GM12878 (cell line): ENCODE data around the gene MSANTD2. TPM values are rescaled to one million over a fixed set of nuclear protein-coding genes. Genes with fewer than 3 reads are reported as not detected.

Experiments
- ATAC-seq: fragments of 200-7000 bp; cut with Tn5 transposase; 3 replicates; pipeline ENCODE4 v1.9.1; 2020; ENCODE audit warnings: mild to moderate bottlenecking, moderate library complexity
- BruUV-seq: library from RNA; stranded (reverse); fragments of 400-500 nt; replicated peaks from 2 replicates; lab custom pipeline; 2021; lab: Mats Ljungman, UMichigan
- CTCF ChIA-PET: fragments of 300-600 bp; sonication (Branson Sonifier 250); formaldehyde crosslinking; extraction: SDS; loops from one replicate; lab custom pipeline; 2021; ENCODE audit warnings: inconsistent platforms; lab: Yijun Ruan, JAX
- POLR2A ChIA-PET: fragments of 350-600 bp; formaldehyde crosslinking; extraction: SDS; loops from one replicate; lab custom pipeline; 2021; ENCODE audit warnings: inconsistent platforms; lab: Charles Lee
- RAD21 ChIA-PET: fragments of 300-600 bp; sonication (Branson Sonifier 250); formaldehyde crosslinking; loops from one replicate; lab custom pipeline; 2023; ENCODE audit warnings: antibody characterized with exemption; ENCODE audit not compliant: unreplicated experiment; lab: Charles Lee
- SMC1A ChIA-PET: fragments of 300-600 bp; sonication (Branson Sonifier 250); formaldehyde crosslinking; loops from one replicate; lab custom pipeline; 2023; ENCODE audit not compliant: unreplicated experiment, uncharacterized antibody; lab: Charles Lee
- DNase-seq: peaks from one replicate; pipeline ENCODE4 v3.0.0-alpha.2; 2011; ENCODE audit warnings: low read depth, low spot score
- FAIRE-seq: peaks from 3 replicates; lab custom pipeline; 2011; peaks lifted over from hg19 to GRCh38; lab: Jason Lieb, UNC
- H2AFZ ChIP-seq: 2 replicates; pipeline ENCODE4 v1.6.0; 2011; ENCODE audit warnings: low read depth, low read length, control low read depth; ENCODE audit not compliant: control insufficient read depth
- H3K27ac ChIP-seq: 2 replicates; pipeline ENCODE4 v1.5.1; 2011; ENCODE audit warnings: control low read depth; ENCODE audit not compliant: control insufficient read depth, insufficient read depth
- H3K27me3 ChIP-seq, 2 experiments: replicated peaks in 1 of 2; 2 replicates each; pipeline versions ENCODE4 v1.6.0 to v1.6.1; 2011; ENCODE audit warnings: low read length in 1 of 2; ENCODE audit not compliant: control insufficient read depth in 2 of 2, insufficient read depth in 2 of 2
- H3K36me3 ChIP-seq, 2 experiments: 2 replicates each; pipeline ENCODE4 v1.5.1; 2011; ENCODE audit warnings: low read length in 1 of 2; ENCODE audit not compliant: control insufficient read depth in 2 of 2, insufficient read depth in 2 of 2
- H3K4me1 ChIP-seq: 2 replicates; pipeline ENCODE4 v1.6.1; 2011; ENCODE audit warnings: mild to moderate bottlenecking, low read length, moderate library complexity, mixed read lengths; ENCODE audit not compliant: control insufficient read depth, insufficient read depth
- H3K4me2 ChIP-seq: 2 replicates; pipeline ENCODE4 v1.6.0; 2011; ENCODE audit warnings: control low read depth; ENCODE audit not compliant: control insufficient read depth, insufficient read depth
- H3K4me3 ChIP-seq: fragments of 200-600 bp; sonication (generic); 2 replicates; pipeline ENCODE4 v1.5.1; 2016
- H3K79me2 ChIP-seq: 2 replicates; pipeline ENCODE4 v1.6.0; 2011; ENCODE audit warnings: low read length; ENCODE audit not compliant: control insufficient read depth, insufficient read depth
- H3K9ac ChIP-seq: 2 replicates; pipeline ENCODE4 v1.8.0; 2011; ENCODE audit warnings: low read length, control low read depth, mixed read lengths; ENCODE audit not compliant: control insufficient read depth, insufficient read depth
- H3K9me3 ChIP-seq: replicated peaks from 3 replicates; pipeline ENCODE4 v1.5.1; 2011; ENCODE audit warnings: mild to moderate bottlenecking, low read length; ENCODE audit not compliant: control insufficient read depth, insufficient read depth
- H4K20me1 ChIP-seq: 2 replicates; pipeline ENCODE4 v1.6.0; 2011; ENCODE audit not compliant: control insufficient read depth, insufficient read depth
- ASH2L ChIP-seq: fragments of 300-600, 200-600 bp; sonication (generic); IDR thresholded peaks from 2 replicates; pipeline ENCODE4 v1.6.1; 2017; ENCODE audit warnings: low read depth, mild to moderate bottlenecking, borderline replicate concordance
- CREB1 ChIP-seq: IDR thresholded peaks from 2 replicates; pipeline ENCODE4 v1.6.1; 2012; ENCODE audit warnings: low read depth, mild to moderate bottlenecking, inconsistent platforms
- GATAD2B ChIP-seq: fragments of 450-650 bp; conservative IDR thresholded peaks from 2 replicates; pipeline ENCODE4 v1.6.1; 2017; ENCODE audit warnings: low read depth, mild to moderate bottlenecking, moderate library complexity
- NR2C2 ChIP-seq: IDR thresholded peaks from 2 replicates; pipeline ENCODE4 v1.6.1; 2011; ENCODE audit warnings: borderline replicate concordance, low read depth; ENCODE audit not compliant: control insufficient read depth, insufficient read length
- POLR2A ChIP-seq: IDR thresholded peaks from 2 replicates; pipeline ENCODE4 v1.6.1; 2011; ENCODE audit warnings: low read depth, mild to moderate bottlenecking, low read length
- RAD51 ChIP-seq: fragments of 450-650 bp; IDR thresholded peaks from 2 replicates; pipeline ENCODE4 v1.6.1; 2016; ENCODE audit warnings: moderate library complexity, mild to moderate bottlenecking, inconsistent platforms
- SIN3A ChIP-seq: IDR thresholded peaks from 2 replicates; pipeline ENCODE4 v1.6.1; 2012; ENCODE audit warnings: low read depth, low read length, improper control_type of control experiment
- SREBF2 ChIP-seq: IDR thresholded peaks from 2 replicates; pipeline ENCODE4 v1.6.1; 2012; ENCODE audit warnings: mild to moderate bottlenecking, low read length
- ZNF384 ChIP-seq: IDR thresholded peaks from 2 replicates; pipeline ENCODE4 v1.6.1; 2012; ENCODE audit warnings: low read depth, mild to moderate bottlenecking, low read length, improper control_type of control experiment, borderline replicate concordance
- WGBS: methylation state at CpG from one replicate; pipeline ENCODE4 v1.1.6; 2016; ENCODE audit warnings: low lambda C conversion rate; ENCODE audit not compliant: insufficient replicate concordance, insufficient coverage; ENCODE audit errors: missing lambda C conversion rate; 5-methylcytosine and 5-hydroxymethylcytosine counted together
- in situ Hi-C: fragments of 300-500 bp; cut with MboI; formaldehyde crosslinking; loops from 9 replicates; pipeline ENCODE4 v1.14.3; 2018; ENCODE audit warnings: mixed read lengths
- intact Hi-C: fragments of 100-400 bp; cut with micrococcal nuclease; formaldehyde crosslinking; loops from one replicate; pipeline ENCODE4 v1.14.2; 2022; ENCODE audit not compliant: unreplicated experiment
- polyA plus RNA-seq, 11 experiments: library from polyadenylated mRNA; depleted of rRNA in 4 of 11; unstranded in 6 of 11; stranded (reverse) in 5 of 11; fragments of >200 nt; fragmentation: Nextera tagmentation in 4 of 11; fragmentation: Illumina TruSeq in 1 of 11; extraction: Ambion mirVana in 4 of 11; extraction: Trizol in 1 of 11; gene quantifications; 1 replicate in 1 of 11; 2 replicates in 10 of 11; pipeline versions ENCODE4 v1.2.1 to v1.2.3, GENCODE V29; 2011 to 2016; ENCODE audit warnings: inconsistent platforms in 2 of 11, missing spikeins in 2 of 11, low read depth in 1 of 11
- total RNA-seq, 4 experiments: library from RNA; depleted of rRNA in 3 of 4; stranded (reverse); fragments of >200 nt in 3 of 4; fragmentation: Illumina TruSeq in 1 of 4; extraction: Trizol in 1 of 4; gene quantifications; 2 replicates each; pipeline versions ENCODE4 v1.2.1 to v1.2.3, GENCODE V29; 2013 to 2021
- TF ChIP-seq, protein P1 (sequence below): fragments of 450-650 bp; IDR thresholded peaks from 2 replicates; pipeline ENCODE4 v1.6.1; 2016; ENCODE audit warnings: mild to moderate bottlenecking
- TF ChIP-seq, protein P2 (sequence below): fragments of 450-650 bp; IDR thresholded peaks from 2 replicates; pipeline ENCODE4 v1.6.1; 2017; ENCODE audit warnings: borderline replicate concordance
- TF ChIP-seq, protein P3 (sequence below): fragments of 450-650 bp; IDR thresholded peaks from 2 replicates; pipeline ENCODE4 v1.6.1; 2017; ENCODE audit warnings: mild to moderate bottlenecking, moderate library complexity

Gene MSANTD2
- total and polyA plus RNA-seq, 10 of the 15 experiments (the other 5 are each of a cell fraction or from before 2014, with no cell fraction given) = 3.0 to 12.4 (median 8.0) TPM

DNA sequence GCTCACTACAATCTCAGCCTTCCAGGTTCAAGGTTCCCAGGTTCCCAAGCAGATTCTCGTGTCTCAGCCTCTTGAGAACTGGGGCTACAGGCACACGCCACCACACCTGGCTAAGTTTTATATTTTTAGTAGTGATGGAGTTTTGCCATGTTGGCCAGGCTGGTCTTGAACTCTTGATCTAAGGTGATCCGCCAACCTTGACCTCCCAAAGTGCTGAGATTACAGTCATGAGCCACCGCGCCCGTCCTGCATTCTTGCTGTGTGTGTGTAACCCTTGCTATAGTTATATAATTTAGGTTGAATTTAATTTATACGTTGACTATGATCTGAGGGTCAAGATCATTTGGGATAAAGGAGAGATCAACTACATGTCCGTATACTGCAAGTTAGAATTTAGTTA, 35.7 kb upstream of the MSANTD2 start:
- FAIRE-seq (no peak), DNase-seq (no peak), ATAC-seq (no peak)
- Histone ChIP-seq H3K4me3 (no peak overlapping the region), H3K27me3 (peaks cover 9 to 16% of the 10 kb centered on the region in 2 experiments), H3K27ac (no peak overlapping the region), H3K9ac (no peak overlapping the region), H3K4me2 (no peak overlapping the region), H3K4me1 (no peaks in the 10 kb centered on the region), H4K20me1 (no peaks in the 10 kb centered on the region), H3K9me3 (no peaks in the 10 kb centered on the region), H3K79me2 (no peaks in the 10 kb centered on the region), H3K36me3 (no peaks in the 10 kb centered on the region), H2AFZ (no peak overlapping the region)
- WGBS = 79% methylated on average over 8 of the region's 8 CpGs
- BruUV-seq = no TSS peak
- ChIA-PET CTCF (interaction anchor here (0.6 to 7.1 kb wide), 27 partner anchors 10 to 797 kb away, joined by 3 to 102 read pairs (median 3); partner anchors contain the start of gene CCDC15), POLR2A (no interaction called here), SMC1A (interaction anchor here (0.9 to 2.4 kb wide), 10 partner anchors 22 to 187 kb away, joined by 3 to 27 read pairs (median 4); no protein-coding TSS in a partner anchor), RAD21 (interaction anchor here (0.6 to 3.3 kb wide), 15 partner anchors 21 to 224 kb away, joined by 3 to 33 read pairs (median 4); partner anchors contain the start of genes SIAE and SPA17)
- intact Hi-C loops (loop anchor here (2.0 to 5.0 kb wide), 2 partner anchors 35 to 419 kb away; partner anchors contain the start of gene MSANTD2), in situ Hi-C loops (loop anchor here (5.0 to 25.0 kb wide), 2 partner anchors 164 to 424 kb away; partner anchors contain the start of genes OR8B4, SIAE and SPA17)
- TF ChIP-seq, protein P1, sequence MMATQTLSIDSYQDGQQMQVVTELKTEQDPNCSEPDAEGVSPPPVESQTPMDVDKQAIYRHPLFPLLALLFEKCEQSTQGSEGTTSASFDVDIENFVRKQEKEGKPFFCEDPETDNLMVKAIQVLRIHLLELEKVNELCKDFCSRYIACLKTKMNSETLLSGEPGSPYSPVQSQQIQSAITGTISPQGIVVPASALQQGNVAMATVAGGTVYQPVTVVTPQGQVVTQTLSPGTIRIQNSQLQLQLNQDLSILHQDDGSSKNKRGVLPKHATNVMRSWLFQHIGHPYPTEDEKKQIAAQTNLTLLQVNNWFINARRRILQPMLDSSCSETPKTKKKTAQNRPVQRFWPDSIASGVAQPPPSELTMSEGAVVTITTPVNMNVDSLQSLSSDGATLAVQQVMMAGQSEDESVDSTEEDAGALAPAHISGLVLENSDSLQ = no peak
- no peak for TF ChIP-seq POLR2A
- TF ChIP-seq NR2C2 = no peak
- TF ChIP-seq, protein P2, sequence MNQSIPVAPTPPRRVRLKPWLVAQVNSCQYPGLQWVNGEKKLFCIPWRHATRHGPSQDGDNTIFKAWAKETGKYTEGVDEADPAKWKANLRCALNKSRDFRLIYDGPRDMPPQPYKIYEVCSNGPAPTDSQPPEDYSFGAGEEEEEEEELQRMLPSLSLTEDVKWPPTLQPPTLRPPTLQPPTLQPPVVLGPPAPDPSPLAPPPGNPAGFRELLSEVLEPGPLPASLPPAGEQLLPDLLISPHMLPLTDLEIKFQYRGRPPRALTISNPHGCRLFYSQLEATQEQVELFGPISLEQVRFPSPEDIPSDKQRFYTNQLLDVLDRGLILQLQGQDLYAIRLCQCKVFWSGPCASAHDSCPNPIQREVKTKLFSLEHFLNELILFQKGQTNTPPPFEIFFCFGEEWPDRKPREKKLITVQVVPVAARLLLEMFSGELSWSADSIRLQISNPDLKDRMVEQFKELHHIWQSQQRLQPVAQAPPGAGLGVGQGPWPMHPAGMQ = no peak
- TF ChIP-seq SREBF2 = no peak
- TF ChIP-seq ZNF384 = no peak
- TF ChIP-seq GATAD2B = no peak
- TF ChIP-seq RAD51 = no peak
- TF ChIP-seq SIN3A = no peak
- TF ChIP-seq ASH2L = no peak
- TF ChIP-seq CREB1 = no peak
- TF ChIP-seq, protein P3, sequence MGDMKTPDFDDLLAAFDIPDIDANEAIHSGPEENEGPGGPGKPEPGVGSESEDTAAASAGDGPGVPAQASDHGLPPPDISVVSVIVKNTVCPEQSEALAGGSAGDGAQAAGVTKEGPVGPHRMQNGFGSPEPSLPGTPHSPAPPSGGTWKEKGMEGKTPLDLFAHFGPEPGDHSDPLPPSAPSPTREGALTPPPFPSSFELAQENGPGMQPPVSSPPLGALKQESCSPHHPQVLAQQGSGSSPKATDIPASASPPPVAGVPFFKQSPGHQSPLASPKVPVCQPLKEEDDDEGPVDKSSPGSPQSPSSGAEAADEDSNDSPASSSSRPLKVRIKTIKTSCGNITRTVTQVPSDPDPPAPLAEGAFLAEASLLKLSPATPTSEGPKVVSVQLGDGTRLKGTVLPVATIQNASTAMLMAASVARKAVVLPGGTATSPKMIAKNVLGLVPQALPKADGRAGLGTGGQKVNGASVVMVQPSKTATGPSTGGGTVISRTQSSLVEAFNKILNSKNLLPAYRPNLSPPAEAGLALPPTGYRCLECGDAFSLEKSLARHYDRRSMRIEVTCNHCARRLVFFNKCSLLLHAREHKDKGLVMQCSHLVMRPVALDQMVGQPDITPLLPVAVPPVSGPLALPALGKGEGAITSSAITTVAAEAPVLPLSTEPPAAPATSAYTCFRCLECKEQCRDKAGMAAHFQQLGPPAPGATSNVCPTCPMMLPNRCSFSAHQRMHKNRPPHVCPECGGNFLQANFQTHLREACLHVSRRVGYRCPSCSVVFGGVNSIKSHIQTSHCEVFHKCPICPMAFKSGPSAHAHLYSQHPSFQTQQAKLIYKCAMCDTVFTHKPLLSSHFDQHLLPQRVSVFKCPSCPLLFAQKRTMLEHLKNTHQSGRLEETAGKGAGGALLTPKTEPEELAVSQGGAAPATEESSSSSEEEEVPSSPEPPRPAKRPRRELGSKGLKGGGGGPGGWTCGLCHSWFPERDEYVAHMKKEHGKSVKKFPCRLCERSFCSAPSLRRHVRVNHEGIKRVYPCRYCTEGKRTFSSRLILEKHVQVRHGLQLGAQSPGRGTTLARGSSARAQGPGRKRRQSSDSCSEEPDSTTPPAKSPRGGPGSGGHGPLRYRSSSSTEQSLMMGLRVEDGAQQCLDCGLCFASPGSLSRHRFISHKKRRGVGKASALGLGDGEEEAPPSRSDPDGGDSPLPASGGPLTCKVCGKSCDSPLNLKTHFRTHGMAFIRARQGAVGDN = no peak
